ENCODE measurements around the gene AUP1.

The AUP1 gene

DNA sequence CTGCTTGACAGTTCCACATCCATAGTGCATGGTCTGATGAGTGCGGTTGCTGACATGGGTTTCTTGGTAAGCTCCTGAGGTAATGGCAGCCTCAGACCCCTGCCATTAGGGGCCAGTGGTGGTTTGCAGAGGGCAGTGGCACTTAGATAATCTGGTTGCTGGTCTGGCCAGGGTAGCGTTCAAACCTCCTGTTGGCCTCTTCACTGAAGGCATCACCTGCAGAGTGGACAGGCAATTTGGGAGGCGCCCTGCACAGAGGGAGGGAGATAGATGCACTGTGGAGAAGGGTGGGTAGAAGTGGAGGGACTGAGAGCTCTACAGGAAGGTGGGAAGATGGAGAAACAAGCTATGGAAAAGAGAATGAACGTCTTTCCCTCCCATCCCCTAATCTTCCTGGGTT, 4.0 kb upstream of the AUP1 start:
- no peak for DNase-seq

DNA sequence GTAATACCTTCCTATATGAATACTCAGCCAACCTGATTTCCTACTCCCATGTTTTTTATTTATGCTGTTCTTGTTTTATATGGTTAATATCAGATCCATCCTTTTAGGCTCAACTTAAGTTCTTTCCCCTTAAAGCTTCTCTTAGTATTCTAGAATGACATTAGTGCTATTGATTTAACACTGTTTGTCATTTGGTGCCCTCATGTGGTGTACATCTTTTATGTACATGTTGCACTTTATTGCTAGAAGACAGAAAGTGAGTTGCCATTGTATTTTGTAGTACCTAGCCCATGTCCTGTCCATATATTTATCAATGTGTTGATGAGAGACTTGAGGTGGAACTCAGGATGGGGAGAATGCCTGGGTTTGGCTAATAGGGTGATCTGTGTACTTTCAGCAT, 2.7 kb upstream of the AUP1 start:
- no peak for DNase-seq

DNA sequence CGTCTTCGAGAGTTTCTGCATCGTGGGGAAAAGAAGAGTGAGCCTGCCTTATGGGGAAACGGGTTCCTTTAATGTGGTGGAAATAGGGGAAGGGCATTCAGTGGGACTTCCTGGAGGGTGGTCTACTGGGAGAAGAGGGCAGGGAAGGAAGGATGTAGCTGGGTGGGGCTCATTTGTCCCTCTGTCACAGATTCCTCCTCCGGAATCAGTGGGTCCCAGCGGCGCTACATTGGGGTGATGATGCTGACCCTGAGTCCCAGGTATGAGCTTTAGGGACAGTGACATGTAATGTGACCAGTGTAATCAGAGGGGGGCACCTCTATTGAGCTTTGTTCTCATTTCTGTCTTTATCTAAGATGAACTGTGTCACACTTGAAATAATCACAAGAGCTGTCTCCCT, 2.2 kb upstream of the AUP1 start:
- DNase-seq, result no peak

DNA sequence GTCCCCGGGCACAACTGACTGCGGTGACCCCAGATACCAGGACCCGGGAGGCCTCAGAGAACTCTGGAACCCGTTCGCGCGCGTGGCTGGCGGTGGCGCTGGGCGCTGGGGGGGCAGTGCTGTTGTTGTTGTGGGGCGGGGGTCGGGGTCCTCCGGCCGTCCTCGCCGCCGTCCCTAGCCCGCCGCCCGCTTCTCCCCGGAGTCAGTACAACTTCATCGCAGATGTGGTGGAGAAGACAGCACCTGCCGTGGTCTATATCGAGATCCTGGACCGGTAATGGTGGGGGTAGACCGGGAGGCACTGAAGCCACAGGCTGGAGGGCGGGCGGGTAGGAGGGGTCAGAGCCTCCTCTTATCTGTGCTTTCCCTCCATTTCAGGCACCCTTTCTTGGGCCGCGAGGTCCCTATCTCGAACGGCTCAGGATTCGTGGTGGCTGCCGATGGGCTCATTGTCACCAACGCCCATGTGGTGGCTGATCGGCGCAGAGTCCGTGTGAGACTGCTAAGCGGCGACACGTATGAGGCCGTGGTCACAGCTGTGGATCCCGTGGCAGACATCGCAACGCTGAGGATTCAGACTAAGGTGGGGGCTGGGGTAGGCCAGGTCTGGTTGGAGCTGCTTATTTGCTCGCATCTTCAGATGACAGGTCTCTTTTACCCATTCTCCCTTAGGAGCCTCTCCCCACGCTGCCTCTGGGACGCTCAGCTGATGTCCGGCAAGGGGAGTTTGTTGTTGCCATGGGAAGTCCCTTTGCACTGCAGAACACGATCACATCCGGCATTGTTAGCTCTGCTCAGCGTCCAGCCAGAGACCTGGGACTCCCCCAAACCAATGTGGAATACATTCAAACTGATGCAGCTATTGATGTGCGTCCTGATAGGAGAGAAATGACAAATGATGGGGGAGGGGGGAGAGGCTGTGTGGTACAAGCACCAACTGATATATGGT, 1.0 kb upstream of the AUP1 start:
- peak; percentile 43 for DNase-seq

DNA sequence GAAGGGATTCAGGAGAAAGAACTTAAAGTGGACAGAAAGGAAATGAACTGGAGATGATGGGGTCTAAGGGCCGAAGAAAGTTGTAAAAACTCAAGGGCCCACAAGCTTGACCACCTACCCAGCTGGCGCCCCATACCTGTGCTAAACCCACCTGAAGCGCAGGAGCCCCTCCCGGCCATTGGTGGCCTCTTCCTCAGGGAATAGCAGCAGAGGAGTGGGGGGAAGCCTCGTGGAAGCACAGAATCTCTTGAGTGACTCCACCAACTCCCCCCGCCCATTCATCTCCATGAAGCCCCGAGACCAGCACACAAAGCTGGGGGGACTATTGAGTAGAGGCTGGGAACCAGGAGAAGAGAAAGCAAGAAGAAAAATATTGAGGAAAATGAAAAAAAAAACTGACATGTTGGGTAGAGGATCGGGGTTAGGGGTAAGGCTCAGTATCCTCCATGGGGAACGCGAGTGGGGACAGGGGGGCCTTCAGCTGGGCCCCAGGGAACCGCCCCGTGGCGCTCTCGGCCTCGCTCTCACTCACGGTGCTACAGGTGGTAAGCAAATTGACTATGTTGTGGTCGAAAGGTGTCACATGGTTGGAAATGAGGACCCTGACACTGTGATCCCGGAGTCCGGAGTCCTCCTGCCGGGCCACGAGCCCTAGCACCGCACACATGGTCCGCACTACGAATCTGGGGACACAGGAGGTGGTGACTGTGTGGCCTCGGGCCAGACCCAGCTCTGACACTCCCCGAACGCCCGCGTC, 728 bp downstream of the AUP1 start:
- peak; percentile 34 for DNase-seq

DNA sequence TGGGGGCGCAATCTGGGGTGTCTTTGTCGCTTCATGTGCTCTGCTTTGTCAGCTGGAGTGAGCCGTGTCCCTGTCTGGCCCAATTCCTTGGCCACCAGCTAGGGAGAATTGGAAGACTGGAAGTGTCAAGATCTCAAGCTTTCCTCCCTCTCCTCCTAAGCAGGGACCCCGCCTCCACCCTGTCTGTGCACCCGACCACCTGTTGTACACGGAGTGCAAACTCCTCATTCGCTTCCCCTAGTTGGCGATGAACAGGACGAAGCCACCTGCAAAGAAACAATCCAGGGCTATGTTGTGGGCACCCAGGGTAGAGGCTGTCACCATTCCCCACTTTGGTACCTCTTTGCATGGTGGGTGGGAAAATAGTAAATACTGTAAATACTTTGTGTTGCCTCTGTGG, 1.8 kb downstream of the AUP1 start:
- no peak for DNase-seq

DNA sequence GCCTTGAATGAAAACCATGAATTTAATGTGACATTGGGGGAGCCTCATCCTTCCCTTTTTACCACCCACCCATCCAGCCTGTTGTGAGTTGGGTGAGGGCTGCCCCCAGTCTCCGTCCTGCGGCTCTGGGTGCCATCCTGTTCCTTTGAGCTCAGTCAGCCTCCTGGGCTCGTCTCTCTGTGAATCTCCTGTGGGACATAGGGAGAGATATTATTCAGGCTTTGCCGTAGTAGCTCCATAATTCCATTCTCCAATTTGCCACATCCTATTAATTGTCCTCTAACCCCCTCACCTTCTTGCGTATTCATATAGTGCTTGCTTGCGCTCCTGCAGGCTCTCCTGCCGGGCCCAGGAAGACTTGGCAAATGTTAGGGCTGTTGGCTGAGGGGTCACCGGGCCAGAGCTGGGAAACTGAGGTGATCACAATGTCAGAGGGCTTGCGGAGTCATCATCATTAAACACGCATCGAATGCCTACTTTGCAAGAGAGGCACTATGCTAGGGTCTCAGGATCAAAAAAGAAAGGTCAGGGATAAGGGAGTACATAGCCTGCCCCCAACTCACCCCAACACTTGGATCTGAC, 2.8 kb downstream of the AUP1 start:
- no peak for DNase-seq

DNA sequence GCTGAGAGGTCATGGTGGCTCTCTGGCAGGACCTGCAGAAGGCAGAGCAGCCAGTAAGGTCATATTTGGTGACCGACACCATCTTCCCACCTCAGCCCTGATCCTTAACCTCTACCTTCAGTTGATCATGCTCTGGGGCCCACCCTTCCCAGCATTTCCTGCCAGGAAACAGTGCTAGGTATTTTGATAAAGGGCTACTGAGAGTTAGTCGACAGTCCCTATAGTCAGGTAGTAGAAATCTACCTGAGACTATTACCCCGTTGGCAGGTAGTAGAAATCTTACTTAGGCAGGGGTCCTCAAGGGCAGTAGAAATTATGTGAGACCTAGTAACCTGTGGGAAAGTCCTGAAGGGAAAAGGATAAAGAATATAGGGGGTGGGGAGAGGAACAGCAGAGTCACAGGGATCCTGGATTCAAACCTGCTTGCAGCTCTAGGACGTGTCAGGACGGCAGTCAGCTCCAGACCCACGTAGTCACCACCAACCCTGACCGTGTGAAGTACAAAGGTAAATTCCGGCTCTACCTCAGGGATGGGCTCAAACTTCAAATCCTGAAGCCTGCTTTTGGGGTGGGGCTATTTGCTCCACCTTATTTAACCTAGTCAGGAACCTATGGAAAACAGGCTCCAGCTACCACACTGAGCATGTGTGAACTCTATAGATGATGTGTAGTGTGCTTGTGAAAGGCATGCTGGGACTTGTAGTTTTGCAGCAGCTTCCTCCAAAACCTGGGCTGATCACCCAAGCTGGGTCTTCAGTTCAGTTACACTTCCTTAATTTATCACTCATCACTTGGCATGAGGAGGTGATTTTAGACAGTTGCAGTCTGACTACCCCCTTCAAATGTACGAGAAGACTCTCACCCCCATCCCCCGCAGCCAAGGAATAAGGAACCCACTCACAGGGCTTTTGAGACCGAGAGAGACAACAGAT, 3.5 kb downstream of the AUP1 start, which contains the start of gene DQX1:
Gene DQX1, minus strand, starts transcription at position 515 of the 932 bp plus-strand sequence. Its CDS starts 502 bp downstream, at position 13.
- DNase-seq, result no peak

DNA sequence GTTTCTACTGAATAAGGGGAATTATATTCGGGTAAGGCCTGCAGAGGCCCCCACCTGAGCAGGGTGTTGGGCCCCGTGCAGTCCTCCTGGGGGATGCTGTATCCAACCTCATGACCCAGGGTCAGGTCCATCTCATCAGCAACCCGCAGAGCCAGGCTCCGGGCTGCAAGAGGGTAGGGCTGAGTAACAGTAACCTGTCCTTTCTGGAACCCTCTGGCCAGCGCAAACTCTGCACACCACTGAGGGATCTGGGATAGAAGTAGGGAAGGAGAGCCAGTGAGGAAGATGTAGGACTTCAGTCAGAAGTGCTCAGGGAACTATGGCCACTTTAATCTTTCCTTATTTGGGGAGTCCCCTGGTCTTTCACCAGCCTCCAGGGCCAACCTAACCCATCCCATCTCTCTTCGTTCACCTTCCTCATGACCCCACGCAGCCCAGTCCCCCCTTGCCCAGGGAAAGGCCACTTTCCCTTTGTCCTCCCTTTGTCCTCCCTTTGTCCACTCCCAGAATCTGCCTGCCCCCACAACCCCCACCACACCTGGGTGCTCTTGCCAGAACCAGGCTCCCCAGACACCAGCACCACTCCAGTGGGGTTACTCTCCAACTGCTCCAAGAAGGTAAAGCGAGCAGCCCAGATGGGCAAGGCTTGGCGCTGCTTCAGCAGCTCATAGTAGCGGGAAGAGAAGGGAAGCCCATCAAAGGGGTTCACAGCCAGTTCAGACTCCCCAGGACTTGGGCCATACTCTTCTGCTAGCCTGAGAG, 4.4 kb downstream of the AUP1 start:
- DNase-seq, result no peak

DNA sequence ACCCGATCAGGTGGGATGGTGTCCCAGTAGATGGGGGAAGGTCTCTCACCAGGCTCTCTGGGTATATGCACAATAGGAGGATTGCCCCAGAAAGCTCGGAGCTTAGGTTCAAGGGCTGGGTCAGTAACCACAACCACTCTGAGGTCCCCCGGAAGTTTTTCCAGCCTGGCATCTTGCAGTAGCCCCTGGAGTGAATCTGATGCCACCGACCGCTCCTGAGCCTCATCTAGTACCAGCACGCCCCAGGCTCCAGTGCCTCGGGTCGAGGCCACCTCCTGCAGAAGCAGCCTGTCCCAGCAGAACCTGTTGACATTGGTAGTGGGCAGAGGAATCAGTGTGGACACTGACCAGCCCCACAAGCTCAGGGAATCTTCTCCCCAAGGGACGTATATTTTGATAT, 5.5 kb downstream of the AUP1 start:
- DNase-seq, result no peak

DNA sequence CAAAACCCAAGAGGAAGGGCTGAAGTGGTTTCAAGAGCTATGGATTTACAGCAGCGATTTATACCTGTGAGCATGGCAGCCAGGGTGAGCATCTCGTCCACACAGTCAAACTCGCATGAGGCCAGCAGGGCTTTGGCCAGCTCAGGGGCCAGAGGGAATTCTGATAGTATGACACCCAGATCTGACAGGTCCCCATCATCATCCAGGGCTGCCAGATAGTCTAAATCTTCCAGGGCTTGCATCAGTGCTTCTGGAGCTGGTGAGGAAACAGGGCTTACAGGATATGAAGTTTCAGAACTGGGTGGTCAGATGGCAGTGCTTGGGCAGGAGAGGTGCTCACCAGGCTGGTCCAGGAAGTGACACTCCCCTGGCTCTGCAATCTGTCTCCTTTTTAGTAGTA, 7.0 kb downstream of the AUP1 start:
- DNase-seq, result no peak

DNA sequence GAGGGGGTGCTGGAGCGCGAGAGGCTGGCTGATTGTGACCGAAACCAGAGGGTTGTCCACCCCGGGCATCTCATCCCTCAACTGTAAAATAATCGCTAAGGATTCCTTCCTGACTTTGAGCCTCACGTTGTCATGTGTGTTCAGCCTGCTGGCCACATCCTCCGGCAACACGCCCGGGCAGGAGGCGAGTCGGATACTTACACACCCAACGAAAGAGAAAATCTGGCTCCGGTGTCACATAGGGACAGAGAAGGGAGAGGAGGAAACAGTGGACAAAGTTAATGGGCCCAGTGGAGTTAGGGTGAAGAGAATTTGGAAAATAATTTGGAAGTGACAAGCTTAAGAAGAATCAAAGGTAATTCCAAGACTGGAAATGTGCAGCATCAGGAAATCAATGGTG, 12.9 kb downstream of the AUP1 start:
- no peak for DNase-seq

DNA sequence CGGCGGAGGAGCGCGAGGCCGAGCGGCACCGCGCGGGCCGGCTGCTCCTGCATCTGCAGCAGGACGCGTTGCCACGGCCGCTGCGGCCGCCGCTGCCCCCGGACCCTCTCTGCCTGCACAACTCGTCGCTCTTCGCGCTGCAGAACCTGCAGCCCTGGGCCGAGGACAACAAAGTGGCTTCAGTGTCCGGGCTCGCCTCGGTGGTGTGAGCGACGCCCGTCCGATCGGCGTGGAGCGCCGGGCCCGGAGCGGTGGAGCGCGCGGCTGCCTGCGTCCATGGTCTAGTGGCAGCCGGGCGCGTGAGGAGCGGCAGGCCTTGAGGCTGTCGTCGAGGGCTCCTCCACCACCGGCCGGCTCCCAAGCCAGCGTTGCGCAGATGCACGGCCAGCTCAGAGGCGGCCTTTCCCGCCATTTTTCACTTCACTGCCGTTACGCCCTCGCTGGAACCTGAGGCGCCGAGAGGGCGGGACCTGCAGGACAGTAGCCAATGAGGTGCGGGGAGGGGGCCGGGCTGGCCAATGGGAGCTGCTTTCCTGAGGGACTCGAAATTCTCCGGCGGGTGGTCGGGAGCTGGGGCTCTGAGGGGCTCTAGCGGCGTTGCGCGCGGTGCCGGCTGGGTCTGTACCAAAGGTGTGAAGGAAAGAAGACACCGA, 13.4 kb downstream of the AUP1 start:
- DNase-seq, result peak; percentile 78

DNA sequence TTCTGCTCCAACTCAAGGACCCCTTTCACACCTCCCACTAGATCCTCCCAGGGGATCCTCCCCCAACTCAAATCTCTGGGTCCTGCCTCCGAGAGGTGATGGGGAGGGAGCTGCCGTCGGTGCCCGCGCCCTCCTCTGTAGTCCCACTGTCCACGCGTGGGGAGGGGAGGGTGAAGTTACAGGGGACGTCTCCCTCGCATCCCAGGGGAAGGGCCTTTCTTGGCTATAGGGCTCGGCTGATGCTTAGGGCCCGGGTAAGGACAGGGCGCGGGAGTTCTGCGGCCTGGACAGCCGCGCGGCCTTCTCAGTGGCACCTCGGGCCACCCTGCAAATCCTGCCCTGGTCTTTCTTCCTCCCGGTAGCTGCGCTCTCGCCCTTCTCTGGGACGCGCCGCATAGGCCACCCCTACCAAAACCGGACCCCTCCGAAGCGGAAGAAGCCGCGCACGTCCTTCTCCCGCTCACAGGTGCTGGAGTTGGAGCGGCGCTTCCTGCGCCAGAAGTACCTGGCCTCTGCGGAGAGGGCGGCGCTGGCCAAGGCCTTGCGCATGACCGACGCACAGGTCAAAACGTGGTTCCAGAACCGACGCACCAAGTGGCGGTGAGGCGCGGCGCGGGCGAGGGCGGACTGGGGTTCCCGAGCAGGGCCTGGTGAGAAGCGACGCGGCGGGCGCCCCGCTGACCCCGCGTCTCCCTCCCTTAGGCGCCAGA, 14.1 kb downstream of the AUP1 start:
- DNase-seq, result no peak

DNA sequence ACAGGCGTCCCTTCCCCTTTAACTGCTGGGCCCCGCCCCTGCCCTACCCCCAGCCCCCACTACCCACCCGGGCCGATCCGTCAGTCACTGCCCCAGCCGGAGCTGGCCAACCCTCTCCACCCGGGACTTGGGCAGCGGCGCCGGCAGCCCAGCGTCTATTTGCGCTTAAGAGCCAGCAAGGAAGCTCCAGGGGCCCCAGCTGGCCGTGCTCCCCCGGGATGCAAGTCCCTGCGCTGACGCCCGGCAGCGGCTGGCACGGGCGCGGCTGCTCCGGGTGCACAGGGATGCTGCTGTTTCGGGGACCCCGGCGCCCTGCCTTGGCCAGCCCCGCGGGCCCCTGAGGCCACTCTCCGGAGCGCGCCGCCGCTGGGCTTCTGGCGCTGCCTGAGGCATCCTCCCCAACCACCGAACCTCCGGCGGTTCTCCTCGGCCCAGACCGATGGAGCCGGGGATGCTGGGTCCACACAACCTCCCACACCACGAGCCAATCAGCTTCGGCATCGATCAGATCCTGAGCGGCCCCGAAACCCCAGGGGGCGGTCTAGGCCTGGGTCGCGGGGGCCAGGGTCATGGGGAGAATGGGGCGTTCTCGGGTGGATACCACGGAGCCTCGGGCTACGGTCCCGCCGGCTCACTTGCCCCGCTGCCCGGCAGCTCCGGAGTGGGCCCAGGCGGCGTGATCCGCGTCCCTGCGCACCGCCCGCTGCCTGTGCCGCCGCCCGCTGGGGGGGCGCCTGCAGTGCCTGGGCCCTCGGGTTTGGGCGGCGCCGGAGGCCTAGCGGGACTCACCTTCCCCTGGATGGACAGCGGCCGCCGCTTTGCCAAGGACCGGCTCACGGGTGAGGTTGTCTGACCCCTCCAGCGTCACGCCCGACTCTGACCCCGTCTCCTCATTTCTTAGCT, 14.9 kb downstream of the AUP1 start, which contains the start of gene TLX2:
Gene TLX2, plus strand, starts transcription at position 83 of the 903 bp plus-strand sequence. Its CDS starts 357 bp downstream, at position 440.
- no peak for DNase-seq

DNA sequence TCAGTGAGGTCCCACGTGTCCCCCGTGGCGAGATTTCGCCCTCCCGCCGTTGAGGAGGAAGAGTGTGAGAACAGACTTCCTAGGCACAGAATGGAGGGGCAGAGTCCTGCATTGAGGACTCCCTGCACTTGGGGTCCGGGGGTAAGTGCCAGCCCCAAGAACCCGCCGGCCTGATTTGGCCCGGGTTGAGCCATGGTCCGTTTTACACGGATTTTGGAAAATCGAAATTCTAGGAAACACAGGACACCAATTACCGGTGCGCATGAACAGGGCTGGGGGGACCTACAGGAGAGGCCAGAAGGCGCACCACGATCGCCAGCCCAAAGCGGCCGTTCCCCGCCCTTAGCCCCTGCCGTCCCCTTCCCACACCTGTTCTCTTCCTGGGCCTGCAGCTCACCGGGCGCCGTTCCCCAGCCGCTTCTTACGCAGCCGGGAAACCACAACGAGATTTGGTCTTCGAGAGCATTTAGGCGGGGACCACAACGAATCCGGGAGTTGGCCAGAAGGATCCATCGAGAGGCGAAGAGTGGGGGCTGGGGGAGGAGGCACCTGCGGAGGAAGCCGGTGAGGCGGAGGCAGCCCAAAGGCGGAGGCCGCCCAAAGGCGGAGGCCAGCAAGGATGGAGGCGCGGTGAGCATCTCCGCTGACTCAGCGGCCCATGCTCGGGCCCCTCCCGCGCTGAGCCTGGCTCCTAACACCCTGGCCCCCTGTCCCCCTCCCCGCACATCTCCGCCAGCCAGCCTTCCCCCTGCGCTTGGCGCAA, 15.7 kb downstream of the AUP1 start:
- no peak for DNase-seq

DNA sequence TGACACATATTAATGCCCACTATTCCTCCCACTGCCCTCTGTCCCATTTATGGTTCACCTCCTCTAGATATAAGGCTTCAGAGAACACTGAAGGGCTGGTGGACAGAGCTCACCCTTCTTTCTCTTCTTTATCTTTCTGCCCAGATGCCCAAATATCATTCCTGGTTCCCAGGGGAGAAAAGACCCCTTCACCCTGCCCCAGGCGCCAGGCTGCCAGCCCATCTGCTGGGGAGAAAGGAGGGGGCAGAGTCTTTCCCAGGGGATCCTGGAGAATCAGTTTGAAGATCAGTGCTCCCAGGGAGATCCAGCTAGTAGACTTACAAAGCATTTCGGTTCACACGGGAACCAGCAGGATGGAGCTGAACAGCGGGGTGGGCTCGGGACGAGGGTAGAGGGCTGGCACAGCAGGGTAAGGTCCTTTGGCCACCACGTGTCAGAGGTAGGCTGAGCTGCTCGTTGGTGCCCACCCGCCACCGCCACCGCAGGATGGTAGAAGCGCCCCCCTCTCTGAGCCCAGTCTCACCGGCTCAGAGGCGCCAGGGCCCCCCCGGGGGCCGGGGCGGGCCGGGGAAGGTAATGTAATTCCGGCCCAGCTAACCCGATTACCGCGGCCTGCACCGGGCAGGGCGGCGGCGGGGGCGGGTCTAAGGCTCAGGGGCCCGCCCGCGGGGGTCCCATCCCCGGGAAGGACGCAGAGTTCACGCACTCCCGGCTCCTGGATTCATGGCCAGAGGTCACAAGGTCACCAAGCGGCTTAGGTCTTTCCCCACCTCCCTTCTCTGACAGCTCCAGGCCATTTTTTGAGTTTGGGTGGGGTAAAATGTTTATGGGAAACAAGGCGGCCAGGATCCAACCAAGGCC, 16.5 kb downstream of the AUP1 start:
- no peak for DNase-seq
